HG03521 (cell line): Measurements from ENCODE around the gene ODF2.
"Not testable (repeated sequence)": the region's sequence is repeated elsewhere in the genome, so short reads cannot be mapped to it uniquely, and the experiment has no call there.

Experiments
- ATAC-seq: cut with Tn5 transposase; IDR thresholded peaks from one replicate; pipeline ENCODE4 v1.9.1; 2021; ENCODE audit warnings: mild to moderate bottlenecking, moderate library complexity; ENCODE audit not compliant: unreplicated experiment

Gene ODF2

DNA sequence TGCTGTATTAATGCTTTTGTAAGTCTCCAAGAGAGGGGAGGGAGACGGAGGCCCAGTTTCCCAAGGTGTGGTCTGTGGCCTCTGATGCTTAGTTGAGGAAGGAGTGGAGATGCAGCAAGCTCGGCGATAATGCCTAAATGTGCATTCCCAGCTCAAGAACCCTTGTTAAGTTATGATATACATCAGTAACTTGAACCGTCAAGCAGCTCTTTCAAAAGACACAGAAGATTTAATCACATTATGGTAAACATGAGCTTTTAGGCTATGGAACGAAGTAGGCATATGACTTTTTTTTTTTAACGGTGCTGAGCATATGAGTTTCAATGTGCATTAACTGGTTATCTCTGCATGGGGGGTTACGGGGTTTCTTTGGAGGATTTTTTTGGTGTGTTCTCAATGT lies 26.4 kb downstream of the ODF2 start:
- no peak for ATAC-seq

DNA sequence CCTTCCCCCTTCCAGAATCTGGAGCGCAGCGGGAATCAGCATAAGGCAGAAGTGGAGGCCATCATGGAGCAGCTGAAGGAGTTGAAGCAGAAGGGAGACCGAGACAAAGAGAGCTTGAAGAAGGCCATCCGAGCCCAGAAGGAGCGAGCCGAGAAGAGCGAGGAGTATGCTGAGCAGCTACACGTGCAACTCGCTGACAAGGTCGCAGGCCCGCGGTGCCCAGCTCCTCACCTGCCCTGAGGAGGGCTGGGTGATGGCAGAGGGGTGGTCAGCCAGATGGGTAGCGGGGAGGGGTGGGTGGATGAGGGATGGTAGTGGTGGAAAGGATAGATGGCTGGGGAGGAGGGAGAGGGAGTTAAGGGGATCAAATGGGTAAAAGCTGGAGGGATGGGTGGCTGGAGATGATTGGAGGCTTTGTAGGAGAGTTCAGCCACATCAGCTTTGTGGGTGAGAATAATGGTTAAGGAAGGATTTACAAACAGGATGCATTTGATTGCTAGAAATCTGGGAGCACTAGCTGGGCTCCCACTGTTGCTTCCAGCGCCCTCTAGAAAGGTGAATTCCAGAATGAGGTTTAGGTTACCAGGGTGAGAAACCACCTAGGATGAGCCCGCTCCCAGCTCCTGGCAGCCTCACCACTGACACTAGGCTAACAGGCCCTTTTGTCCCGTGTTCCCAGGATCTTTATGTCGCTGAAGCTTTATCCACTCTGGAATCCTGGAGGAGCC lies 29.0 kb downstream of the ODF2 start:
- no peak for ATAC-seq

DNA sequence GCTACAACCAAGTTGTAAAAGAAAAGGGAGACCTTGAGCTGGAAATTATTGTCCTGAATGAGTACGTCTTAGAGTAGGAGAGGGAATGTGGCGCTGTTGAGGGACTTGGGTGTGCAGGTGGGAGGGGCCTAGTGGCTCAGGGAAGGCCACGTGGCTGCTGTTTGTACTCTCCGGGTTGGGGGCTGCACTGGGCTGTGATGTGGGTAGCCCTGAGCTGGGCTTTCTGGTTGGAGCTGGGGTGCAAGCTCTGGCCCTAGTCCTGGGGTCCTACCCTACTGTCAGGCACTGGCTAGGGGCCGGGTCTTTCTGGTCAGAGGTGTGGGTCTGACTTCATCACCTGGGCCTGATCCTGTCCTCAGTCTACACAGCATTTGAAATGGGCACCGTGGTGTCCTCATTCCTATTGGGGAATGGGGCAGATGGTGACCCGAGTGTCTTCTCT lies 29.6 kb downstream of the ODF2 start:
- ATAC-seq, result no peak

DNA sequence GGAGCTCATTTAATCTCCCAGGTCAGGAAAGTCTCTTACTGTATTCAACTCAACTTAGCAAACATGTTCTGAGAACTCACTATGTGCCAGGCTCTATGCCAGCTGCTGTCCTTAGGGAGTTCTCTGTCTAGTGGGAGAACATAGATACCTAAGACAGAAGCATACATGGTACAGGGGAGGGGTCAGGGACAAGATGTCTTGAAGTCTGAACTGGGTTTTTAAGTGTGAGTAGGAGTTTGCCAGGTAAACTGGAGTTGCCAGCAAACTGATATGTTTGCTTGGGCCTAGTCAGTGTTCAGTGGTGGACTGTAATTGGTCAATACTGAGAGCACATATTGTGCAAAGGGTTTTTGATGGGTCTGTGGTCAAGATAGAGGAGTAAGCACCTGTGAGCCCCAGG lies 30.4 kb downstream of the ODF2 start:
- no peak for ATAC-seq

DNA sequence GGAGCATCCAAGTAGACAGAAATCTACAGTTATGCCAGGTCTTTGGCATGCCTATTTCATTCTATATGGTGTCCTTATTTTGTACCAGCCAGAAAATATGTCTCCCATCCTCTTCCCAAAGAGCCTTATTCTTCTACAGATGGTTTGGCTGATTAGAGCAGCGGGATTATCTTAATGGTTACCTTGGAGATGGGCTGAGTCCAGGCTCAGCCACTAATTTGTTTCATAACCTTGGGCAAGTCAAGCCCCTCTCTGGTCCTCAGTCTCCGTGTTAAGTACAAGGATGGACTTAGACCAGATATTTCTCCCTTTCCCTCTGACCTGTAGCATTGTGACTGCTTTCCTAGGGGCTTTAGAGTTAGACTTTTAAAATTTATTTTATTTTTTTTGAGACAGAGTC lies 37.6 kb downstream of the ODF2 start:
- no peak for ATAC-seq

DNA sequence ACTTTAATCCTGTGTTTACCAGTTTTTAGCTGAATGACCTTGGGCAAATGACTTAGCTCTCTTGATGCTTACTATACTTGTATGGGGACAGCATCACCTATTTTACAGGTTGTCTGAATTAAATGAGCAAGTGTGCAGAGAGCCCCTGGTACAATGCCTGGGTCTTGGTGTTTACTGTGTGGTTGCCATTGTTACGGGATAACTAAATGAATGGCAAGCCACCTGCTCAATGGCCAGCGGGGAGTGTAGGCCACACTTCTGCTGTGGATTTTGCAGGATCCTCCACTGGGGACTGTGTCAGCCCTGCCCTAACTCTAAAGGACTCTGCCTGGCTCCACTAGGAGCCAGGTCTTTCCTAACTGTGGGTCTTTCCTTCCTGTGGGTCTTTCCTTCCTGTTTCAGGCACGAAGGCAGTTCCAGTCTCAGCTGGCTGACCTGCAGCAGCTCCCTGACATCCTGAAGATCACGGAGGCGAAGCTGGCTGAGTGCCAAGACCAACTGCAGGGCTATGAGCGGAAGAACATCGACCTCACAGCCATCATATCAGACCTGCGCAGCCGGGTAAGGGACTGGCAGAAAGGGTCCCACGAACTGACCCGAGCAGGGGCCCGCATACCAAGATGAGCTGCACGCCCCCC lies 38.4 kb downstream of the ODF2 start:
- ATAC-seq, result no peak

DNA sequence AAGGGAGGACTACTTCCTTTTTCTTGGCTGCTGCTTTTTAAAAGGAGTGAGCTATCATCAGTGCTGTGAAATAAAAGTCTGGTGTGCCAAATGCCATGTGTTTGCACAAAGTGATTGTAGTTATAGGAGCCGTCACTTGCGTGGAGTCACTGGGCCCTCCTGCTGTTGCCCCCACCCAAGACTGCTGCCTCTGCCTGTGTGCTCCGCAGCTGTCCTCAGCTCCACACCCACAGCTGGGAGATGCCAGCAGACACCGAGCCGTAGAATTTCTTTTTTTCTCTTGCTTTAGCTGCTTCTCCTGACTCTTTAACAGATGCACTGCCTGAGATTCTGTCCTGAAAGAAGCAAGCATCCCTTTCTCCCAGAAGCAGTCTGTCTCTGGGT lies 38.9 kb downstream of the ODF2 start:
- ATAC-seq, result no peak

DNA sequence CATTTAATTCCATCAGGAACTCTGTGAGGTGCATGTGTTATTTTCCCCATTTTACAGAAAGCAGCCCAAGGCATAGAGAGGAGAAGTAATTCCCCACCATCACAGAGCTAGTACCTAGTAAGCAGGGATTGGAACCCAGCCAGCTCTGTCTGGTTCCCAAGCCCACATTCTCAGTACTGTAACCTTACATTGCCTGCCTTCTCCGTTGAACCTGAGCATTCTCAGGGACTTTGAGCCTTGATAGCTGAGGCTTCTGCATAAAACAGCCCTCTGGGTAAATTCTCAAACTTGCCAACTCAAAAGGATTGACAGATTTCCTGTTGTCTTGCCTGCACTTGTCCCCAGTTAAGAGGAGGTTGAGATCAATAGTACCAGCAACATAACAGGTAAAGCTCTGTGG lies 39.5 kb downstream of the ODF2 start:
- no peak for ATAC-seq

DNA sequence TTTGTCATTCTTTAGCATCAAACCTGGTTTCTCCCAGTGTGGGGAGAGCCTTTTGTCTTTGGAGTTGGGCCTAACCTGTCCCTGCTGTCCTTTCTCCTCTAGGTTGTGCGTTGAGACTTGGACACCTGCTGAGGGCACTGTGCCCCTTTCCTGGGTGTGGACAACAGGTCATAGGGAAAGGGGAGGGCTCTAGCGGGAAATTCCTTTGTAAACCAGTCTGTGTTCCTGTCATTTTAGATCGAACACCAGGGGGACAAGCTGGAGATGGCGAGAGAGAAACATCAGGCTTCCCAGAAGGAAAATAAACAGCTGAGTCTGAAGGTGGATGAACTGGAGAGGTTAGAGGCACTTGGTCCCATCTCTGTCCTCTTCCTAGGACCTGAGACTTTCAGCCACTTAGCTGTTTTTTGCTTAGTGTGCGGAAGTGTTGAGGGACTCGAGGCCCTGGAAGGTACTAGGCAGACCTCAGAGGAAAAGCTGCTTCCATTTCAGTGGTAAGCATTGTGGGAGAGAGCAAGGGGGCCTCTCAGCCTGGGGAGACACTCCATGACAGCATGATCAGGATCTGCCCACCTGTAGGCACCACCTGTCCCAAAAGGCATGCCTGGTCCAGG lies 40.1 kb downstream of the ODF2 start:
- ATAC-seq, result no peak

DNA sequence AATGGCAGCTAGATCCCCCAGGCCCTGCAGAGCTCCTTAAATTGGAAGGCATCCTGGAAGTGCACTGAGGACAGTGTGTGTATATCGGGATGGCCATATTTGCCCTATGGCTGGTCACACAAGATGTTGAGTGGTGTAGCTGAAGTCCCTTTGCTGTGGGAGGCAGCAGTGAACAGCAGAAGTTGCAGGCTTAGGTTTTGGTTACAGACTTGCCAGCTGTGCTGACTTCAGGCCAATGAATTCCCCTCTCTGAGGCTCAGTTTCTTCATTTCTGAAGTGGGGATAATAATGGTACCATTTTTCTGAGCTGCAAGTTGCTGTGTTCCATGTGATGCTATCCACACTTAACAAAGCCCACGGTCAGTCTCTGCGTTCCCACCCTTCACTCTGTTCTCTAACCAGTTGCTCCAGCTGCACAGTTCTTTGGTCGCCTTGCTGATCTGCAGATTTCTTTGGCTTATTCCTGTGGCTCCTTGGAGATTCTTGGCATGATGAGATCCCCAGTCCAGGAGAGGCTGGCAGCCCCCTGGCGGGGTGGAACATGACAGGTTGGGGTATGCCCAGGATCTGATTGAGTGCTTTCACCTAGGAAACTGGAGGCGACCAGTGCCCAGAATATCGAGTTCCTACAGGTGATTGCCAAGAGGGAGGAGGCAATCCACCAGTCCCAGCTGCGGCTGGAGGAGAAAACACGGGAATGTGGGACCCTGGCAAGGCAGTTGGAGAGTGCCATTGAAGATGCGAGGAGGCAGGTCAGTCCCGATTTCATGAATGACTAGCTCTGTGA lies 42.2 kb downstream of the ODF2 start:
- ATAC-seq, result no peak

DNA sequence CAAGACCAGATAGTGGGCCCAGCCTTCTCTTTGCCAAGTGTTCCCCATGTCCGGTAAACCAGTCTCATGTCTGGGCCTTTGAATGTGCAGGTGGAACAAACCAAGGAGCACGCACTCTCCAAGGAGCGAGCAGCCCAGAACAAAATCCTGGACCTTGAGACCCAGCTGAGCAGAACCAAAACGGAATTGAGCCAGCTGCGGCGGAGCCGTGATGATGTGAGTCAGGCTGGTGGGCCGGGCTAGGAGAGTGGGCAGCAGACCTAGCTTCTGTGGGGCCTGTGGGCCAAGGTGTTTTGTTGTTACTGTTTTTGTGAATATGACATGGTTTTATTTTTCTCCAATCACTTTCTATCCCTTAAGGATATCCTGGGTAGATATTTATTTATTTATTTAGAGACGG lies 43.1 kb downstream of the ODF2 start:
- no peak for ATAC-seq

DNA sequence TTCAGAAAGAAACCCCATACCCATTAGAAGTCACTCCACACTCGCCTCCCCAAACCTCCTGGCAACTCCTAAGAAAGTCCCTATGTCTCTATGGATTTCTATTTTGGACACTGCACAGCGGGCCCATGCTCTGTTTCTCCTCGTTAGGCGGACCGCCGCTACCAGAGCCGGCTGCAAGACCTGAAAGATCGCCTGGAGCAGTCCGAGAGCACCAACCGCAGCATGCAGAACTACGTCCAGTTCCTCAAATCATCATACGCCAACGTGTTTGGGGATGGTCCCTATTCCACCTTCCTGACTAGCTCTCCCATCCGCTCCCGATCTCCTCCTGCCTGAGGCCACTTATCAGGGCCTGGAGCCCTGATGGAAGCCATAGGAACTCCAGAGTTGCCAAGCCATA lies 44.1 kb downstream of the ODF2 start:
- no peak for ATAC-seq

DNA sequence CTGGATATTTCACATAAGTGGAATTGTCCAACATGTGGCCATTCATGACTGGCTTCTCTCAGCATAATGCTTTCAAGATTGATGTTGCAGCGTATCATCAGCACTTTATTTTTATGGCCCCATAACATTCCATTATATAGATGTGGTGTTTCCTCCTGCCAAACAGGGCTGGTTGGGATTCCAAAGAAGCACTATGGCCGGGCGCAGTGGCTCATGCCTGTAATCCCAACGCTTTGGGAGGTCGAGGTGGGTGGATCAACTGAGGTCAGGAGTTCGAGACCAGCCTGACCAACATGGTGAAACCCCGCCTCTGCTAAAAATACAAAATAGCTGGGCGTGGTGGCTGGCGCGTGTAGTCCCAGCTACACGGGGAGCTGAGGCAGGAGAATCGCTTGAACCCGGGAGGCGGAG lies 47.6 kb downstream of the ODF2 start:
- ATAC-seq, result not testable (repeated sequence)

DNA sequence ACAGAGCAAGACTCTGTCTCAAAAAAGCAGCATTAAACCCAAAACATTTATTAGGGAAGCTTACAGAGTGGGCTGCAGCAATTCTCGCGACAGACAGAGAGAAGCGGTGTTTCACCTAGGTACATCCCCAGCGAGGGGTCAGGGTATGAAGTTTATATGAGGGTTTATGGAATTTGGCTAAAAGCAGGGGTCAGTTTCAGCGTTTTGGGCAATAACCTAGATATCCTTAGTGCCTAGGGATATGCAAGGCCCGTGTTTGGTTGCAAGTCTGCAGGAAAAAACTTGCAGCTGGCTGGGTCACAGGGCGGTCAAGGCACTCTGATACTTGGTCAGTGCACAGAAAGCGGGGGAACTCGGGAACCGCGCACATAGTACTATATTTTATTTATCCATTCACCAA lies 48.1 kb downstream of the ODF2 start:
- ATAC-seq, result no peak

DNA sequence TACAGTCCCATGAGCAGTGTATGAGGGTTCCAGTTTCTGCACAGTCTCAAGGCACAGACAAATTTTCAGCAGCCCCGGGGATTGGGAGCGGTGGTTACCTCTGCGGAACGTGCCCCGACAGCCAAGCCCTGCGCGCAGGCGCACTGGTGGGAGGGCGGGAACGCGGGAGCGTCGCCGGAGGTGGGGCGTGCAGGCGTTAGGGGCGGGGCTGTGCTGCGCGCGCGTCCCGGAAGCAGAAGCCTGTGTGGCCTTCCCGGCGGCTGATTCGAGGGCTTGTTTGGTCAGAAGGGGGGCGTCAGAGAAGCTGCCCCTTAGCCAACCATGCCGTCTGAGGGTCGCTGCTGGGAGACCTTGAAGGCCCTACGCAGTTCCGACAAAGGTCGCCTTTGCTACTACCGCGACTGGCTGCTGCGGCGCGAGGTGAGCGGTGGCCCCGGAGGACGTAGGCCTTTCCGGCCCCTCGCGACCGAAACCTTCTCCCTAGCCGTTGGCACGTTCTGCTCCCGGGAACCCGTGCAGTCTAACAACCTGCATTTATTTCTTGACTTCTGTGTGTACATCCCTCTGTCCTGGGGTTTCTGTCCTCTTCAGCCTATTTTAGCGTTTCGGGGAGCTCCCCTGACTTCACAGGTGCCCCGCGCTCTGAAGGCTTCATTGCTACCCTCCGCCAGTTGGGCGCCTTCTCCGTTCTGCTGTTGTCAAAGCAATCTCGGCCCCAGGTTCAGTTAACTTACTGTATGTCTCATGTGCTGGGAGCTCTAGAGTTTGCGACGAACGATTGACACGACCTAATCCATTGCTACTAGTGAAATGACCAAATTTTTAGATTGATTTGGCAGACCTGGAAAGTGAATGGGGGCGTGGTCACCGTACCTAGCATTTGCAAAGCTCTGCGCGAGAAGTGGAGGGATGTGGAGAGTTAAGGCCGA lies 48.9 kb downstream of the ODF2 start, which contains the start of gene GLE1:
Gene GLE1 (plus strand): TSS at position 235 of the 929 bp plus-strand sequence. CDS start 87 bp downstream, at position 322.
- peak; percentile 86 for ATAC-seq

DNA sequence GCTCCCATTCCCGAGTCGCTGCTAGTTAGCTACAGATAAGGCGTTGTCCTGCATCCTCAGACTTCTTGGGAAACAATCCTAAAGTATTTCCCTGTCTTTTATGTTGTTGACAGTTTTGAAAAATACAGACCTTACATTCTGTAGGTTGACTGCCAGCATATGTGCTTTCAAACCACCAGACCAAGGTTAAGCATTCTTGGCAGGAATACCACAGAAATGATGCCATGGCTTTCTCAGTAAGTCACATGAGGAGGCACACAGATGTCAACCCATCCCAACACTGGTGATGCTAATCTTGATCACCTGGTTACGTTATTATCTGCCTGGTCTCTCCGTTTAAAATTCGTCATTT lies 49.6 kb downstream of the ODF2 start:
- ATAC-seq, result no peak

DNA sequence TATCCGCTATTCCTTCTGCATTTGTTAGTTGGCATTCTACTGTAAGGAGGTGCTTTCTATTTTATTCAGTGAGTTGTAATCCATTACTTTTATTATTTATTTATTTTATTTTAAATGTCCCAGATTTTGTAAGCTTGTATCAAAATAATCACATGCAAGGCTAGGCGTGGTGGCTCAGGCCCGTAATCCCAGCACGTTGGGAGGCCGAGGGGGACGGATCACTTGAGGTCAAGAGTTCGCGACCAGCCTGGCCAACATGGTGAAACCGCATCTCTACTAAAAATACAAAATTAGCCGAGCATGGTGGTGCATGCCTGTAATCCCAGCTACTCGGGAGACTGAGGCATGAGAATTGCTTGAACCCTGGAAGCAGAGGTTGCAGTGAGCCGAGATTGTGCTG lies 50.1 kb downstream of the ODF2 start:
- not testable (repeated sequence) for ATAC-seq

DNA sequence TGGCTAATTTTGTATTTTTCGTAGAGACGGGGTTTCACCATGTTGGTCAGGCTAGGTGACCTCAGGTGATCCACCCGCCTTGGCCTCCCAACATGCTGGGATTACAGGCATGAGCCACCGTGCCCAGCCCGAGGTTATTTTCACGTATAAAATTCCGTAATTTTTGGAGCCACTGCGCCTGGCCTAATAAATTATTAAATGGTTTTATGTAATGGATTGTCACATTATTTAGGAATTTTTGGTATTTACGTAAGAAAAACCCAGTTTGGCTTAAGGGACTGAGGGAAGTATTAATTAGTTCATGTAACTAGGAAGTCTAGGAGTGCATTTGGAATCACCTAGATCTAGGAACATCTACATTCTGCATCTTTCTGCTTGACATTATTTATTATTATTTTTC lies 57.0 kb downstream of the ODF2 start:
- ATAC-seq, result no peak

DNA sequence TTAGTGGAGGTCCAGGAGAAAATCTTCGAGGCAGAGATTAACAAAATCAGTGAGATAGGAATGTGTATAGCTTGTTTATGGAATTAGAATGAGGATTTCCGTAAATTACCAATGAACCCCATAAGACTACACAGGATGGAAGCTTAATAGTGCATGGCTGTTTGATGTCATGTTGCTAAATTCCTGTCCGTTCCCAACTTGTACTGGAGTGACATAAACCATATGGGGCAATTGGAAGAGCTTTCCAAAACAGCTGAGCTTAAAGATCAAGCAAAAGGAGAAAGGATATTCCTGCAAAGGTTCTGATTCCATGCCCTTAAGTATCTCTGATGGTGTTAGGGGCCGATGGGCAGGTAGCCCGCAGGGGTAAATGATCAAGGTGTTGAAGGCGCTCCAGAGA lies 66.2 kb downstream of the ODF2 start:
- ATAC-seq, result no peak

DNA sequence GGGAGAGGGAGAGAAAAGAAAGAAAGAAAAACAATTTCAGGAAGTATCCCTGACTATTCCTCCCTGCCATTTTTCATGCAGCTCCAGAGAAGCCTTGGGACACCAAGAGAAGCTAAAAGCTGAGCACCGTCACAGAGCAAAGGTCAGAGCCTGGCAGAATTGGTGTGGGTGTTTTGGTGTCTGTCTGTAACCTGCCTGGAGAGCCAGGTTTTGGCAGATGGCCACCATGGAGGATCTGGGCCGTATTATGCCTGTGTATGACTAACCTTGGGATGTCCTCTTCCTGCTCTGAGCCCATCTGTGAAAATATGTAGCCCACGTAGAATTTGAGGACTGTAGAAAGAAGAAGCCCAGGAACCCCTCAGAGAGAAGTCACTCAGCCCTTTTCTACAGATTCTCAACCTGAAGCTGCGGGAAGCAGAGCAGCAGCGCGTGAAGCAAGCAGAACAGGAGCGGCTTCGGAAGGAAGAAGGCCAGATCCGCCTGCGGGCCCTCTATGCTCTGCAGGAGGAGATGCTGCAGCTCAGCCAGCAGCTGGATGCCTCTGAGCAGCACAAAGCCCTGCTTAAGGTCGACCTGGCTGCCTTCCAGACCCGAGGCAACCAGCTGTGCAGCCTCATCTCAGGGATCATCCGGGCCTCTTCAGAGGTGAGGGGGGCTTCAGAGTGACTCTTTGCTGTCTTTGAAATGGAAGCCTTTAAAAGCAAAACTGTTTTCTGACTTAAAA lies 67.6 kb downstream of the ODF2 start:
- ATAC-seq, result no peak
